HG03039 (cell line): ENCODE results near the gene CYP51A1.
A peak's percentile ranks its signal among the peaks of the same experiment; 100 is the strongest.
"Not testable (repeated sequence)": the region's sequence is repeated elsewhere in the genome, so short reads cannot be mapped to it uniquely, and the experiment has no call there.

Experiments
- ATAC-seq: cut with Tn5 transposase; IDR thresholded peaks from one replicate; pipeline ENCODE4 v1.9.1; 2021; ENCODE audit warnings: mild to moderate bottlenecking, moderate library complexity; ENCODE audit not compliant: unreplicated experiment

Gene CYP51A1

DNA sequence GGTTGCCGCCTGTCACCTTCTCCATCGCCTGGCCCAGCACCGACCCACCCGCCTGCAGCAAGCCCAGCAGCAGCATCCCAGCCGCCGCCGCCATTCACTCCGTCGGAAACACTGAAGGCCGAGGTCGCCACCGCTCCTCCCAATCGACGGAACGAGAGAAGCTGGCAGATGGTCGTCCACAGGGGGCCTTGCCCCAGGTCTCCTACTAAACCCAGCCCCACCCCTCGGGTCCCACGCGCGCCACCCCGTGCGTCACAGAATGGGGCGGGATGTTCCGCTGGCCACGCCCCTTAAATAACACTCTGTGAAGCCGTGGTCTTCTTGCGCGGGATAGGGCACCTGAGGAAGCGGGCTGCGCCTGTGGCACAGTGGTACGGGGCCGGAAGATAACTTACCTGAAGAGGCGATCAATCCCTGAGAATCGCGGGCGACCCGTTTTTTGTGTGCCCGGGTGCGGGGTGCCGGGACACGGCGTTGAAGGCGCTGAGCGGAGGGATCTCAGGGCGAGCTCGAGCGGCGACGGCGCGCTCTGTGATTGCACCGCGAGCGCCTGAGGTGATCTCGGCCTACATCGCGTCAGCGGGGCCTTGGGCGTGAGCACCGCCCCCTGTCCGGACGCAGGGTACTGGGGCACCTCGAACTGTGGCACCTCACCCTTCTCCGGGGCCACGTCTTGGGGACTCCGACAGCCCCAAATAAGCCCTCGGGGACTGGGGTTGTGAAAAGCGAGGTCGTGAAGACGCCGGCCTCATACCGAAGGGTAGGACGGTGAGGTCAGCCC lies at the start of gene CYP51A1:
Gene CYP51A1, minus strand, starts transcription at position 207 of the 781 bp plus-strand sequence. Its CDS starts 113 bp downstream, at position 94.
- peak; percentile 88 for ATAC-seq

DNA sequence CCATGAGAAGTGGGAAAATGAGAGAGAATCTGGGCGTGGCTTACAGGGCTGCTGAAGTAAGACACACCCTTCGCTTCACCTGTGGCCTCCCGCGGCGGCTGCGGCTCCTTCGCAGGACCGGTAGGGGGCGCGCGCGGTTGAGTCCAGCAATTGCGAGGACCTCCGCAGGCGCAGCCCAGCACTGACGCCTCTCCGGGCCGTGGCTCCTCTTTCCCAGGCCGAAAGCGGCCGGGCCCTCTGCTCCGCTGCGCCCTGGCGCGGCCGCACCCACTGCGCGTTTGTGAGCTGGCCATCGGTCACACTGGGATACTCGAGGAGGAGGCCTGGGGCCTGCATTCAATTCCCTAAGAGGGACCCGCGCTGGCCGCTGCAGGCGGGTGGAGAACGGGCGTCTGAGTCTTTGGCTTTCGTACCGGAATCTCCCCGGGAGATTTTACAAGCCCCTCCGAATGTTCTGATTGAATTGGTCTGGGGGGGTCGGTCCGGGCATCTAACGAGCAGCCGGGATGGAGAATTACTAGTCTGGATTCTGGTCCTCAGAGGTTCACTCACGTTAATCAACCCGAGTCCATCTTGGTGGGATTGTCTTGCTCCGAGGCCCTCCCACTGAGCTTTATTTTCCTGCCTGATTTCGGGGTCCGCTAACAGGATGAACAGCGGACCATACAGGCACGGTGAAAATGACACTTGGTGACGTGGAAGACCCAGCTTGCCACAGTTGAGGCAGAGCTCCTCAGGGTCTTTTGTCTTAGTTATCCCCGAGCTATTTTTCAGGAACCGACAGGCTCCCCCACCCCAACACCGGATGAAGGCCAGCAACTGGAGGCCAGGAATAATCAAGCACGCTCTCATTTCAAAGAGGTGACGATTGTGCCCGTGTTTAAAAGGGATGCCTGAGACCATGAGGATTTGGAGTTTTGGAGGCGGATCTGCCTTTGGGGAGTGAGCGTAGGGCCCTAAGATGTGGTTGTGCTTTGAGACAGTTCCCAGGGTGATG lies 44.9 kb upstream of the CYP51A1 start, which contains the start of gene LRRD1:
Gene LRRD1, minus strand, starts transcription at position 215 of the 997 bp plus-strand sequence. CDS start 13,940 bp downstream, outside the sequence.
- peak; percentile 97 for ATAC-seq

DNA sequence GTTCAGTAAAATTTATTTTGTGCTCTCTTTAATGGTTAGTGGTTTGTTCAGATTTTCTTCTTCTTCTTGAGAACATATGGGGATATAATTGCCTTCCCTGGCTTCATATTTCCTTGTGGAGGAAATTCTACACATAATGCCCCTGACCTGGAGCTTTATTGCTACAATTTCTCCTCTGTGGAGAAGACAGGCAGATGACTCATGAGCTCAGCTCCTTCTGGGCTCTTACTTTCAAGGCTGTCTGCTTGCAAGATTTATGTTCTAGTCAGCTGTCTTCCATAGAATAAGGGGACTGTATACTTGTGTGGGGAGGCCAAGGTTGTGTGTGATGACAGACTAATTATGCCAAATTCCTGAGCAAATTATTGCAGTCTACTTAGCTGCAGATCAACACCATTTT lies 43.1 kb upstream of the CYP51A1 start:
- no peak for ATAC-seq

DNA sequence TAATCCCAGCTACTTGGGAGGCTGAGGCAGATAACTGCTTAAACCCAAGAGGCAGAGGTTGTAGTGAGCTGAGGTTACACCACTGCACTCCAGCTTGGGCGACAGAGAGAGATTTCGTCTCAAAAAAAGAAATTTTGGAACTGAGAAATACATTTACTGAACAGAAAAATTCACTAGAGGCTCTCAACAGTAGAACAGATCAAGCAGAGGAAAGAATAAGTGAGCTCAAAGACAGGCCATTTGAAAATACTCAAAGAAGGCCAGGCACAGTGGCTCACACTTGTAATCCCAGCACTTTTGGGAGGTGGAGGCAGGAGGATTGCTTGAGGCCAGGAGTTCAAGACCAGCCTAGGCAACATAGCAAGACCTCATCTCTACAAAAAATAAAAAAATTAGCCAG lies 35.3 kb upstream of the CYP51A1 start:
- not testable (repeated sequence) for ATAC-seq

DNA sequence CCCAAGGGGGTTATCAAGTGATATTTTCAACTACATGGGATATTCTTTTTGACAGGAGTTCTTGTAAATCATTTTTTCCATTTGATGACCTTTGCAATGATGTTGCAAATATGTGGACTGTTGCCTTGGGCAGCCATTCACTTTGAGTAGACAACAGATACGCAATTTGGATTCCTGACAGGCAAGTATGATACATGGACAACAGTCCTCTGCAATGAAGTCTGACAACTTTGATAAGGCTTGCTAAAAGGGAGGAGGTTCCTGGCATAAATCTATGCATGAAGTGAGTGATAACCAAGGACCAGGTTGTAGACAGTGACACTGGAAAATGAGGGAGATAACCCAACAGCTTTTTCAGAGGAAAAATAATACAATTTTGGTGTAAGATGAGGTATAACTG lies 27.0 kb upstream of the CYP51A1 start:
- ATAC-seq, result no peak

DNA sequence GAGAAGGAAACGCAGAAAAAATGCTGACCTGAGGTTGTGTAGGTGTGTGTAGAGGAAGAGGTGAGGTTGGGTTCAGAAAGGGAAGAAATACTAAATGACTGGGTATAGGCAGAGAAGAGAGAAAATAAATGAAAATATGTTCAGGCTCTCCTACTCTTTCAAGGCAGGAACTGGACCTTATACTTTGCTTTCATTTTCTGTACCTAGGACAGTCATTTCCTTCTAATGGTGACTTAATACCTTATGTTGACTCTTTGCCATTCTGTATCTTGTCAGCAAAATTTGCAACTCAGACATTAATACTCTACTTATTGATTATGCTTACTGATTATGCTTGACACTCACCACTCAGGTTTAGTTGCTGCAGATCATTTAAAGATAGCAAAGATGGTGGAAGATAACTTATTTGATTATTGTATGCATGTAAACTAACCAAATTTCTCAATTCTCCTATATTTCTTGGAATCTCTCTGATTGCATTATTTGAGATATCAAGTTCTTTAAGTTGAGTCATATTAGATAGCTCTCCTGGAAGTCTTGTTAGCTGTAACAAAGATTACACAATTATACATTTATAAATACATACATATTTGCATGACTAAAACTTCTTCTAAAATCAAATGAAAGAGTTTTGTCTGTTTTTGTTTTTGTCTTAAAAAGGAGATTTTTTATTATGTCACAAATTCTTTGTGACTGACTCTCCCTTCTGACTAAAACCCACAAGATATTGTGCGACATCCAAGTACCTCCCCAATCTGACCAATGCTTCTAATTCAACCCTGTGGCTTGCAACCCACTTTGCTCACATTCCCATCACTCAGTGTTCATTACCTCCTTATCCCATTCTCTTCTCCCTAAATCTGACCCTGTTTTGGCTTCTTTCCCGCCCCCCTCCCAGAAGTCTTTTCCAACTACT lies 24.6 kb upstream of the CYP51A1 start:
- ATAC-seq, result peak; percentile 62

DNA sequence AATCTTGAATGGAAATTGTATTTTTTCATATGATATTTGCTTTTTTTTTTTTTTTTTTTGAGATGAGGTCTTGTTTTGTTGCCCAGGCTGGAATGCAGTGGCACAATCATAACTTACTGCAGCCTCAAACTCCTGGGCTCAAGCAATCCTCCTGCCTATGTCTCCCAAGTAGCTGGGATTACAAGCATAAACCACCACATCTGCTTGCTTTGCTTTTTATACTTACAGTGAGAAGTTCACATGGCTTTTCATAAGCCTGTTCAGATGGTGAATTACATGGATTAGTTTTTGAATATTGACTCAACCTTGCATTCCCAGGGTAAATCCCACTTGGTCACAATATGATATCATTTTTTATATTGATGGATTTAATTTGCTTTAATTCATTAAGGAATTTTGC lies 22.7 kb upstream of the CYP51A1 start:
- ATAC-seq, result no peak

DNA sequence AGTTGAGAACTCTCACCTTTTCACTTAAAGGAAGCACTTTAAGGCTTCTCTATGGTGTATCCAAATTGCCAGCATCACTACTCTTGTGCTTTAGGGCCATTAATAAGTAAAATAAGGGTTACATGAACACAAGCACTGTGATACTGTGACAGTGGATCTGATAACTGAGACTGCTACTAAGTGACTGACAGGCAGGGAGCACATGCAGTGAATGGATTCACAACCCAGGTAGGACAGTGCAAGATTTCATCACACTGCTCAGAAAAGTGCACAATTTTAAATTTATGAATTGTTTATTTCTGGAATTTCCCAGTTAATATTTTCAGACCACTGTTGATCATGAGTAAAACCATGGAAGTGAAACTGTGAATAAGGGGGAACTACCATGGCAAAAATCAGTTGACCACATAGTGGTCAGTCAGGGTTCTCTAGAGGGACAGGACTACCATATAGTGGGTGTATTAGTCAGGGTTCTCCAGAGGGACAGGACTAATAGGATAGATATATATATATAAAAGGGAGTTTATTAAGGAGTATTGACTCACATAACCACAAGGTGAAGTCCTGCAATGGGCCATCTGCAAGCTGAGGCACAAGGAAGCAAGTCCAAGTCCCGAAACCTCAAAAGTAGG lies 20.9 kb upstream of the CYP51A1 start:
- no peak for ATAC-seq

DNA sequence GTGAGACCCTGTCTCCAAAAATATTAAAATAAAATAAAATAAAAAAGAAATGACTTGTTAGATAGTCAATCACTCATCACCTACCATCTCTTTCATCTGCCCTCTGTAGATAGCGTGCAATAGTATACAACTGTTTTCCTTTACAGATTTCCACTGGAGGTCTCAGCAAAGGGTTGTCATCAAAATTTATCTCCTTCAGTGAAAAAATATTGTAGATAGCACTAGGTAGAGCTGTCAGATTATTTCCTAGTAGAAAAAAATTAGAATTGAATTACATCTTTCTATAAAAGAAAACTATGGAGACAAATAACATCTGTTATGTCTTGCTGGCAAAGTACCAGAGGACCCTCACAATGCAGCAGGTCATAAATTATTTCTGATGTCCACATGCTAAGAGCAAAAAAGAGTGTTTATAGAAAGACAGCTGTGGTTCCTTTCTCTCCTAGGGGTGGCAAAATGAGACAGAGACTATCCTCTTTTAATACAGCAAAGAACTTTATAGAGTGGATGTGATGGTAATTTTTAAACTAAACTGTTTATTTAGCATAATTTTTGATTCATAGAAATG lies 16.3 kb upstream of the CYP51A1 start:
- no peak for ATAC-seq

DNA sequence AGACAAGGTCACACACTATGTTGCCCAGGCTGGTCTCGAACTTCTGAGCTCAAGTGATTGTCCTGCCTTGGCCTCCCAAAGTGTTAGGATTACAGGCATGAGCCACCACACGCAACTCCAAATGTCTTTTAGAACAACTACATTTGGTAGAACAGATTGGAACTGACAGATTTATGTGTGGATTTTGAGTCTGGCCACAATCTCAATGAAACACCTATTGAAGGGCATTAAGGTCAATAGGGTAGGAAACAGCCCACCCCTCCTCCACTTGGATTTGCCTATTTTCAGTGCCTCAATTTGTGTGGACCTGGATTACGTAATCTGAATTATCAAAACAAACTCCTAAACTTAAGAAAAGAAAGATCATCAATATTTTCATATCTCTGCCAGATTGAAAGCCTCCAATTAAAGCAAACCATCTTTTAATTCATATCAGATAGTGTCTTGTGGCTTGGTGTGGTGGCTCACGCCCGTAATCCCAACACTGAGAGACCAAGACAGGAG lies 15.5 kb upstream of the CYP51A1 start:
- no peak for ATAC-seq

DNA sequence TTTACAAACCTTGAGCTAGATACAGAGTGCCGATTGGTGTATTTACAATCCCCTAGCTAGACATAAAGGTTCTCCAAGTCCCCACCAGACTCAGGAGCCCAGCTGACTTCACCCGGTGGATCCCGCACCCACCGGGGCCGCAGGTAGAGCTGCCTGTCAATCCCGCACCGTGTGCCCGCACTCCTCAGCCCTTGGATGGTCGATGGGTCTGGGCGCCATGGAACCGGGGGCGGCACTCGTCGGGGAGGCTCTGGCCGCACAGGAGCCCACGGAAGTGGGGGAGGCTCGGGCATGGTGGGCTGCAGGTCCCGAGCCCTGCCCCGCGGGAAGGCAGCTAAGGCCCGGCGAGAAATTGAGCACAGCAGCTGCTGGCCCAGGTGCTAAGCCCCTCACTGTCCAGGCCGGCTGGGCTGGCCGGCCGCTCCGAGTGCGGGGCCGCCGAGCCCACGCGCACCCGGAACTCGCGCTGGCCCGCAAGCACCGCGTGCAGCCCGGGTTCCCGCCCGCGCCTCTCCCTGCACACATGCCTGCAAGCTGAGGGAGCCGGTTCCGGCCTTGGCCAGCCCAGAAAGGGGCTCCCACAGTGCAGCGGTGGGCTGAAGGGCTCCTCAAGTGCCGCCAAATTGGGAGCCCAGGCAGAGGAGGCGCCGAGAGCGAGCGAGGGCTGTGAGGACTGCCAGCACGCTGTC lies 9.1 kb upstream of the CYP51A1 start:
- not testable (repeated sequence) for ATAC-seq

DNA sequence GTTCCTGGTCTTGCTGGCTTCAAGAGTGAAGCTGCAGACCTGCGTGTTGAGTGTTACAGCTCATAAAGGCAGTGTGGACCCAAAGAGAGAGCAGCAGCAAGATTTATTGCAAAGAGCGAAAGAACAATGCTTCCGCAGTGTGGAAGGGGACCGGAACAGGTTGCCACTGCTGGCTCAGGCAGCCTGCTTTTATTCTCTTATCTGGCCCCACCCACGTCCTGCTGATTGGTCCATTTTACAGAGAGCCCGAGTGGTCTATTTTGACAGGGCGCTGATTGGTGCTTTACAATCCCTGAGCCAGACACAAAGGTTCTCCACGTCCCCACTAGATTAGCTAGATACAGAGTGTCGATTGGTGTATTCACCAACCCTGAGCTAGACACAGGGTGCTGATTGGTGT lies 8.5 kb upstream of the CYP51A1 start:
- not testable (repeated sequence) for ATAC-seq

DNA sequence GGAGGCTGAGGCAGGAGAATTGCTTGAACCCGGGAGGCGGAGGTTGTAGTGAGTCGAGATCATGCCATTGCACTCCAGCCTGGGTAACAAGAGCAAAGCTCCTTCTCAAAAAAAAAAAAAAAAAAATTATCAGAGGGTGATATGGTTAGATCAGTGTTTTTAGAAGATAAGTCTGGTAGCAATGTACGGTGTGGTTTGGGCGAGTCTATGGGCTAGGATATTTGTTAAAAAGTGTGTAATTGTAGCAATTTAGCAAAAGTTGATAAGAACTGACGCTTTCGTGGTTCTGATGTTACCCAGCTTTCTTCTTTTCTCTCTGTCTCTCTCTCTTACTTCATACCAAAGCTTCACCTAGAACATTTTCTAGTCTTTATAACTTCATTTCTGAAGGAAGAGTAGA lies 6.9 kb upstream of the CYP51A1 start:
- no peak for ATAC-seq

DNA sequence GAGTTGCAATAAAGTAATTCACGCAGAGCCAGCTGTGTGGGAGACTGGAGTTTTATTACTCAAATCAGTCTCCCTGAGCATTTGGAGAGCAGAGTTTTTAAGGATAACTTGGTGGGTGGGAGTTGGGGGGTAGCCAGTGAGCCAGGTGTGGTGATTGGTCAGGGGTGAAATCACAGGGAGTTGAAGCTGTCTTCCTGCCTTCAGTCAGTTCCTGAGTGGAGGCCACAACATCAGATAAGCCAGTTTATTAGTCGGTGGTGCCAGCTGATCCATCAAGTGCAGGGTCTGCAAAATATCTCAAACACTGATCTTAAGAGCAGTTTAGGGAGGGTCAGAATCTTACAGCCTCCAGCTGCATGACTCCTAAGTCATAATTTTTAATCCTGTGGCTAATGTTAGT lies 3.3 kb upstream of the CYP51A1 start:
- no peak for ATAC-seq

DNA sequence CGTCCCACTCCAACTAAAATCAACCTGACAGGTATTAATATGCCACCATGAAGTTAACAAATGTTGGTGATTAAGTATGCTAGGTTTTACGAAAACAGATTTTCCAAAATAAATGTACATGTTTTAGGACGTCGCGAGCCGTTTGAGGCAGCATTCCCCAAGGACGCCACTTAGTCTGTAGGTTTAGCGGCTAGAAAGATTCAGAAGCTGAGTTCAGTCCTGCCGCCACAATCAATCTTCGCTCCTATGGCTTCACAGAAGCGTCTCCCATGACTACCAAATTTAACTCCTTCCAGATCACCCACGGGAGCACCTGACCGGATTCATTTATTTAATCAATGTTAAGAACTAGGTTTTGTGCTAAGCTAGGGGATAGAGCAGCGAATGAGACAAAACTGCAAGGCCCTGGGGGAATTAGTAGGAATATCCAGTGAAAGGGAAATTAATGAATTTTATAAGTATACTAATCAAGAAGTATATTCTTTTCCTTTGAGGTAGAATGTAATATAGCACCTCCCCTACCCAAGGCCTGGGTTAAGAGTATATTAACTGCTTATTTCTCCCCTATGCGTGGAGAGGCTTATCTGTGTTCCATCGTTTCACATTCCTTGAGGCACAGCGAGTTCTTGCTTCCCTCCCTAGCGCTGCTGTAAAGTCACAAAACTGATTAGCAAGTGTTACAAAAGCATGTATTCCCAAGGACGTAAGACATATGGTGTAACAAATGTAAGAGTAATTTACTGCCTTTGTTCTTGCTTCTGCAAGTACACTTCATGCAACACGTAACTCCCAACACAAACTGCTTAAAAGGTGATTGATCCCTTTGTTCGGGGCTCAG lies 994 bp upstream of the CYP51A1 start:
- ATAC-seq, result no peak

DNA sequence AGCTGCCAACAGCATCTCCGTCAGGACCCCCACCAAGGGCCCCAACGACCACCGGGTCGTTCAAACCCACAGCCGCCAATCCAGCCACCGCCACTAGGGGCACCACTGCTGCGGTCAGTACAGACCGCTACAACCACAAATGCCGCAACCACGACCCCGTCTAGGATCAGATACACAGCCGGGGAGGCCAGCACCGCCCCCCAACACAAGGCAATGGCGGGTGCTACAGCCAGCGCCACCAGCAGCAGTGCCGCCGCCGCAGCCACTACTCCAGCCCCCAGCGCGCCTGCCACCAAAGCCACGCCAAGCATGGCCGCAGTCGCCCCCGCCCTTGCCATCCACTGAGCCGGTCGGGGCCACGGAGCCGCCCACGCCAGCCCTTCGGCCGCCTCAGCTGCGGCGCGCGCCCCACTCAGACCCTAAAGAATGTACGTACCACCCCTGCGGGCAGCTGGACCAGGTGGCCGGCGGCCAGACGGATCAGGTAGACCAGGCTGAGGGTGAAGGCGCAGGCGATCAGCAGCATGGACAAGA lies 473 bp downstream of the CYP51A1 start:
- ATAC-seq, result peak; percentile 19

DNA sequence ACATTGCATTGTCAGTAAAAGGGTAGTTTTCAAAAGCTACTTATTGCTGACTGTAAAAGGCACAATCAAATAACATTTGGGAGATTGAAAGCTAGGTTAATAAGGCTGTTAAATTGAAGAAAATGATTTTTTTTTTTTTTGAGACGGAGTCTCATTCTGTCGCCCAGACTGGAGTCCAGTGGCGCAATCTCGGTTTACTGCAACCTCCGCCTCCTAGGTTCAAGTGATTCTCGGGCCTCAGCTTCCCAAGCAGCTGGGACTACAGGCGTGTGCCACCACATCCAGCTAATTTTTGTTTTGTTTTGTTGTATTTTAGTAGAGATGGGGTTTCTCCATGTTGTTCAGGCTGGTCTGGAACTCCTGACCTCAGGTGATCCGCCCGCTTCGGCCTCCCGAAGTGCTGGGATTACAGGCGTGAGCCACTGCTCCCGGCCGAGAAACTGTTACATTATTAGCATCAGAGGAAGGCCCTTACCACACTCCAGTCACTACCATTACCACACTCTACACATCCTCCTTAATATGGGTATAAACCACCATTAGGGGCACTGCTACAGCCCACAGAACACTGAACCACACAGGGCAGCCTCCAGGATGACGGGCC lies 1.0 kb downstream of the CYP51A1 start:
- no peak for ATAC-seq
